Right ventricle myocardium superior (tissue), 1 donor: ENCODE measurements around the gene RABL6. TPM values are rescaled to one million over a fixed set of nuclear protein-coding genes. Genes with fewer than 3 reads are reported as not detected.
"Not testable (repeated sequence)": the region's sequence is repeated elsewhere in the genome, so short reads cannot be mapped to it uniquely, and the experiment has no call there.

Experiments
- ATAC-seq: fragments of 200-7000 bp; cut with Tn5 transposase; one replicate; pipeline ENCODE4 v1.9.1; 2020; ENCODE audit warnings: mild to moderate bottlenecking; ENCODE audit not compliant: poor library complexity
- DNase-seq: peaks from one replicate; pipeline ENCODE4 v3.0.0-alpha.2; 2020
- intact Hi-C: fragments of 100-400 bp; cut with DNase I; formaldehyde crosslinking; loops from one replicate; pipeline ENCODE4 v1.11.2; 2022
- total RNA-seq: library from RNA; stranded (reverse); fragmentation: NEBNext Ultra II Directional; extraction: Animal tissue kit (Norgen Biotek cat#: 25700); gene quantifications from one replicate; pipeline ENCODE4 v1.2.1, GENCODE V29; 2021
- donor health status: DM: no; HTN: yes; CAD: no; lungs with severe emphysema.

The RABL6 gene
- total RNA-seq, 1 donor from 2014 or later, result 68.0 TPM

DNA sequence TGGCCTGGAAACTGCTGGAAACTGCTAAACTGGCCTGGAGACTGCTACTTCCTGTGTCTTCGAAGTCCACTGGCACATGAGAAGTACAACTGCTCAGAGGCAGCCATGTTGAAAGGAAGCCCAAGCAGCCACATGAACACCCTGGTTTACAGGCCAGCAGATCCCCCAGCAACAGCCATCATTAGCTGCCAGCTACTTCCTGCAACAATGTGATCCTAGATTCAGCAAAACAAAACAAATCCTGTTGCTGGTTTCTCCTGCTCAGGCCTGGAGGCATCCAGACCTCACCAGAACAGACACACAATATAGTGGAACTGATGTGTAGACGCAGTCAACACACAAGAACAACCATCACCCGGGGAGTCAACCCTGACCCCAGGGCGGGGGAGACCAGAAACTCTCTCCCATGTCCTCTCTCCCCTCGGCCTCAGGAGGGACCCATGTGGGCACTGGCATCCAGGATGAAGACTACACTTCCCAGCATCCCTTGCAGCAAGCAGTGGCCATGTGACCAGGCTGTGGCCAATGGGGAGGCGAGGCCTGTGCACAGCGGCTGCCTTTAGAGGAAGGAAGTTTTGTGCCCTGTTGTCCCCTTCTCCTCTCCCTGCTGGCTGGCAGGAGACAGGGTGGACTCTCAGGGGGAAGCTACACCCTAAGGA is 34.2 kb upstream of the RABL6 start:
- intact Hi-C loops, result no loop called here
- no peak for DNase-seq
- peak; percentile 52 for ATAC-seq

- ATAC-seq (no peak), DNase-seq (no peak)
- intact Hi-C loops, result no loop called here
Observed at GRCh38 chr9:136774416-136775045, 33.2 kb upstream of the RABL6 start.

- intact Hi-C loops, result no loop called here
- no peak for DNase-seq
- ATAC-seq, result no peak
Observed at GRCh38 chr9:136775191-136775590, 32.6 kb upstream of the RABL6 start.

DNA sequence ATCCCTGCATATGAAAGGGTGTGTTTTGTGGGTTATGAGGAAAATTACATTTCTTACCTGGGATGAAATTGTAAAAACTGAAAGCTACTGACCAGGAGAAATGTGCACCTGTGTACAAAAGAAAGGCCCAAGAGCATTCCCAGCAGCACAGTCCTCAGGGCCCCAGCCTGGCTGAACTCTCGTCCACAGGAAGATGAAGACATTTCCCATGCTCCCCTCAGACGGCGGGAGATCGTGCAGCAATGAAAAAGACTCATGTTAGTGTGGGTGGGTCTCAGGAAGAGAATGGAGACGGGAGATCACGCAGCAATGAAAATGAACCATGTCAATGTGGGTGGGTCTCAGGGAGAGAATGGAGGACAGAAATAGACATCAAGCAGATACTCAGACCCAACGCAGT is 30.8 kb upstream of the RABL6 start:
- DNase-seq (no peak), ATAC-seq (no peak)
- intact Hi-C loops, result no loop called here

DNA sequence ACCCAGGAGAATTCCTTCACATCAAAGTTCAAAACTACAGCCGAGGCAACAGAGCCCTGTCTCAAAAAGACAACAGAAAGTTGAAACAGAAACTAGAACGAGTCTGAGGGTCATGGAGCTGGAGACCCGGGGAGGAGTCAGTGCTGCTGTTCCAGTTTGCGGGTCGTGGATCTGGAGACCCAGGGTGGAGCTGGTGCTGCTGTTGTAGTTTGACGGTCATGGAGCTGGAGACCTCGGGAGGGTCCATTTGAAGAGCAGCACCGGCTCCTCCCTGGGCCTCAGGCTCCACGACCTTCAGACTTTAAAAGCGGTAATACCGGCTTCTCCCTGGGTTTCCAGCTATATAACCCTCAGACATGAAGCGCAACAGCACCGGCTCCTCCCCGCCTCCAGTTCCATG is 30.4 kb upstream of the RABL6 start:
- intact Hi-C loops, result no loop called here
- ATAC-seq (no peak), DNase-seq (no peak)

- ATAC-seq, result no peak
- intact Hi-C loops, result no loop called here
- DNase-seq, result no peak
Observed at GRCh38 chr9:136779808-136780207, 27.9 kb upstream of the RABL6 start.

GRCh38 chr9:136782452-136782851 is 25.3 kb upstream of the RABL6 start:
- intact Hi-C loops, result no loop called here
- ATAC-seq (no peak), DNase-seq (no peak)

GRCh38 chr9:136784249-136784996 is 23.3 kb upstream of the RABL6 start:
- intact Hi-C loops, result no loop called here
- DNase-seq (no peak), ATAC-seq (no peak)

- ATAC-seq, result no peak
- intact Hi-C loops, result no loop called here
- no peak for DNase-seq
Observed at GRCh38 chr9:136784997-136785361, 22.8 kb upstream of the RABL6 start.

DNA sequence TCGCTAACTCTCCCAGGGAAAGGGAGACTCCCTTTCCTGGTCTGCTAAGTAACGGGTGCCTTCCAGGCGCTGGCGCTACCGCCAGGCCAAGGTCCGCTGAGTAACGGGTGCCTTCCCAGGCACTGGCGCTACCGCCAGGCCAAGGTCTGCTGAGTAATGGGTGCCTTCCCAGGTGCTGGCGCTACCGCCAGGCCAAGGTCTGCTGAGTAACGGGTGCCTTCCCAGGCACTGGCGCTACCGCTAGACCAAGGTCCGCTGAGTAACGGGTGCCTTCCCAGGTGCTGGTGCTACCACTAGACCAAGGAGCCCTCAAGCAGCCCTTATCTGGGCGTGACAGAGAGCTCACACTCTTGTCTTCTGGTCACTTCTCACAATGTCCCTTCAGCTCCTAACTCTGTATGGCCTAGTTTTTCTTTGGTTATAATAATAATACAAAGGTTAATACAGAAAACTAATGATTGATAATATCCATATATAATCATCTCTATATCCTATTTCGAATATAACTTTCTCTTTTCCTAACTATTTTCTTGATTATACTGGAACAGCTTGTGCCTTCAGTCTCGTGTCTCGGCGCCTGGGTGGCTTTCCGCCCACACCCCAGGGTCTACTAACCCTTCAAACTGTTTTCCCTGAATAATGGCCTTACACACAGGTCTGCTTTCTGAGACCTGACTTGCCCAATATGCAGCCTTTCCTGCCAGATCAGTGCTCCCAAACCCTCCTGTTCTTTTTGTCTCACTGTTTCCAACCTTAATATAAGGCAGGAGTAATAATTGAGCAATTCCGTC is 22.0 kb upstream of the RABL6 start:
- intact Hi-C loops, DNase-seq, ATAC-seq: not testable (repeated sequence)

GRCh38 chr9:136786451-136786850 is 21.3 kb upstream of the RABL6 start:
- no peak for ATAC-seq
- intact Hi-C loops, result no loop called here

GRCh38 chr9:136786983-136787382 is 20.8 kb upstream of the RABL6 start:
- not testable (repeated sequence) for ATAC-seq, DNase-seq
- intact Hi-C loops, result loop anchor here (1.0 kb wide), 1 partner anchor 248 kb away; no protein-coding TSS in a partner anchor

More at GRCh38 chr9:136786451-136786850, 21.3 kb upstream of the RABL6 start:
- DNase-seq, result no peak

- ATAC-seq (no peak), DNase-seq (peak; percentile 75)
- intact Hi-C loops, result loop anchor here (1.0 kb wide), 1 partner anchor 247 kb away; no protein-coding TSS in a partner anchor
Observed at GRCh38 chr9:136787690-136788400, 19.9 kb upstream of the RABL6 start.

- ATAC-seq, DNase-seq, intact Hi-C loops: not testable (repeated sequence)
Observed at GRCh38 chr9:136788644-136789522, 18.9 kb upstream of the RABL6 start.

GRCh38 chr9:136789523-136789937 is 18.2 kb upstream of the RABL6 start:
- intact Hi-C loops, result no loop called here
- DNase-seq (no peak), ATAC-seq (no peak)

DNA sequence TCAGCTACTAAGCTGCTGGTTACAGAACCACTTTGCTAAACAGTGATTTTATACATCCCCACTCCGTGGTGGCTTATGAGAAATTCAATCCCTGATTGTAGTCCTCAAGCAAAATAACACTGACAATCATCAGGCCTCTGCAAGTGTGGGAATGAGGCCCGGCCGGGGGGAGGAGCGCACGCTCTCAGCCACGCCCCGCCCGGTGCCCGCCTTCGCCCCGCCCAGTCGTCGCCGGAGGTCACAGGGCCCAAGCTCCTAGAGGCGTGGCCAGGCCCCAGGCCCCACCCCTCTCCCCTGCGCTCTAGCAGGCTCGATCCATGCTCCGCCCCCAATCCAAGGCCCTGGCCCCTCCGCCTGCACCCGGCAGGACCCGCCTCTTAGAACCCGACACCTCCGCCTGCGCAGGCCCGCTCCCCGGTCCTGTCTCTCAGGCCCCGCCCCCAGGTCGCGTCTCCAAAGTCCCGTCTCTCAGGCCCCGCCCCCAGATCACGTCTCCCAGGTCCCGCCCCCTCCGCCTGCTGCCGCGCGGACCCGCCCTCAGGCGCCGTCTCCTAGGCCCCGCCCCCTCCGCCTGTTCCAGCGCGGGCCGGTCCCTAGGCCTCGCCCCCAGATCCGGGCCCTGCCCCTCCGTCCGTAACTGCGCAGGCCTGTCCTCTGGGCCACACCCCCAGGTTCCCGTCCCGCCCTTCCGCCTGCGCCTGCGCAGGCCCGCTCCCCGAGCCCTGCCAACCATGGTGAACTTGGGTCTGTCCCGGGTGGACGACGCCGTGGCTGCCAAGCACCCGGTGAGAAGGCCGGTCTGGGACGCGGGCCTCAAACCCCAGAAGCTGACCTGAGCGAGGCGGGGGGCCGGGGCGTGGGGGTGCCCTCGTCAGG is 16.9 kb upstream of the RABL6 start, which contains the start of gene TMEM141:
Gene TMEM141, plus strand, starts transcription at position 705 of the 876 bp plus-strand sequence. Its CDS starts 27 bp downstream, at position 732.
- intact Hi-C loops, result no loop called here
- peak; percentile 100 for DNase-seq
- peak; percentile 95 for ATAC-seq
